H54 (cell line): ENCODE measurements around the gene TACC3.

Source experiments
- DNase-seq: peaks from one replicate; pipeline ENCODE4 v3.0.0; 2011; ENCODE audit warnings: low spot score, mixed read lengths; ENCODE audit not compliant: insufficient read length
- FAIRE-seq: peaks from 3 replicates; lab custom pipeline; 2011; peaks lifted over from hg19 to GRCh38; lab: Jason Lieb, UNC
- POLR2A ChIP-seq: IDR thresholded peaks from 2 replicates; pipeline ENCODE4 v1.6.1; 2011; ENCODE audit warnings: low read depth, mild to moderate bottlenecking, low read length

TACC3 gene

DNA sequence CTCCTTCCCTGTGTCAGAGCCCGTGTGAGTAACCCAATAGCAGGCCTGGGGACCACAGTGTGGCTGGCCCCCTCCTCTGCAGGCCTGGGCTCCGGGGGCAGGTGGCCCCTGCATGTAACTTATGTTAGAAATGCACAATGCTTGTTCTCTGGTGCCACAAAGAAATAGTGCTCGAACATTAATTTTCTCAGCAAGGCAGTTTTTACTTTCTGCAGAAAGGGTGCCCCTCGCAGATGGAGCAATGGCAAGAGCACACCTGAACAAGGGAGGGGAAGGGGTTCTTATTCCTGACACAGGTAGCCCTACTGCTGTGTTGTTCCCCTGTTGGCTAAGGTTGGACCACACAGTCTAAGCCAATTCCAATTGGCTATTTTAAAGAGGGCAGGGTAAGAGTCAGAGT is 17.1 kb downstream of the TACC3 start:
- no peak for TF ChIP-seq POLR2A
- FAIRE-seq, result no peak
- no peak for DNase-seq

- FAIRE-seq, result no peak
Observed at GRCh38 chr4:1739358-1739757, 18.0 kb downstream of the TACC3 start.

DNA sequence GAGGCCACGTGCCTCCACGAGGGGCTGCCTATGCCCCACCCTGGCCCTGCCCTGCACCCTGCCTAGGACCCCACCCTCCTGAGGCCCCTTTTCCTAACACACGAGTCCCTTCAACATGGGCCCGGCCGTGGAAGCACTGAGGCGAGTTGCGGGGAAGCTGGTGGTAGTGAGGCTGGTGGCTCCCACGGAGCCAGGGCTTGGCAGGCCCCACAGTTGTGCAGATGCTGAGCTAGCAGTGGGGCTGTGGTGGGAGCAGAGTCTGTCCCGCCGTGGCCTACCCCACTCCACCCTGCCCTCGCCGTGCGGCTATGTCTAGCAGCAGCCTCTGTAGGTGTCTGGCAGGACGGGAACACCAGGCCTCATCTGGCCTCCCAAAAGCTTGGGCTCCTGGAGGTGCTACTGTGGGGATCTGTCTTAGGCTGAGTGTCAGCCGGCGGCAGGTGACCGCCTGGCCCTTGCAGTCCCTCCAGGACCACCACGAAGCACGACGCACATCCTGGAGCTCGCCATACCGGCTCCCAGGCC is 18.8 kb downstream of the TACC3 start:
- no peak for FAIRE-seq
- DNase-seq, result no peak
- TF ChIP-seq POLR2A, result no peak

More at GRCh38 chr4:1739358-1739757, 18.0 kb downstream of the TACC3 start:
- TF ChIP-seq POLR2A, result no peak
- no peak for DNase-seq

DNA sequence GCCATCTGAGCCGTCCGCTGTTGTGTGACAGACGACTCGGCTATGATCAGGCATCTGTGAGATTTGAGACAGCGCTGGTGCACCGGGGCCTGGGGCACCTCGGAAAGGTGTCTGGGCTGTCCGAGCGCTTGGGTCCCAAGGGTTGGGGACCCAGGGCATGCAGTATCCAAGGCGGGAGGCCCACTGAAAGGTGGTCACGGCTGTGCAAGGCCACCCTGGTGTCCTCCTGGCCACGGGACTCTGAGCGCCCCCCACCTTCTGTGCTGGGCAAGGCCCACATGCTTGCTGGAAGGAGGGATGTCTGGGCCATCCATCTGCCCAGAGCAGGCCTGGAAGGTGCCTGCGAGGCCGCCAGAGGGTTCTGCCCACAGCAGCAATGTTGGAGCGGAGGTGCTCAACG is 19.9 kb downstream of the TACC3 start:
- no peak for TF ChIP-seq POLR2A
- no peak for FAIRE-seq
- no peak for DNase-seq

DNA sequence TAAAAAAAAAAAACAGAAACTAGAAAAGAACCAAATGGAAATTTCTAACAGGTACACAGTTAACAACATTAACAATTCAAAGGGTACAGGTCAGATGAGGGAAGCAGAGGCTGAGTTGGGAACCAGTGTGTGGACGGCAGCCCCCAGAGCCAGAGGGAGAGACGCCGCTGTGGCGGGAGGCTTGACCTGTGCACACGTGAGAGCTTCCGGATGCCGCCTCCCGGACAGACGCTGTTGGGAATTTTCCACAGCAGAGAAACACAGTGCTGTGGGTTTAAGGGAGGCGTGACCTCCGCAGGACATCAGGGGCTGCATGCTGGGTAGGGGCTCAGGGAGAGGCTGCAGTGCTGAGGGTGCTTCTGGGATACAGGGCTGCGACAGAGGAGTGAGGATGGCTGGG is 22.2 kb downstream of the TACC3 start:
- TF ChIP-seq POLR2A, result no peak
- no peak for DNase-seq
- no peak for FAIRE-seq

GRCh38 chr4:1743975-1744374 is 22.7 kb downstream of the TACC3 start:
- TF ChIP-seq POLR2A, result no peak
- DNase-seq, result no peak
- no peak for FAIRE-seq

DNA sequence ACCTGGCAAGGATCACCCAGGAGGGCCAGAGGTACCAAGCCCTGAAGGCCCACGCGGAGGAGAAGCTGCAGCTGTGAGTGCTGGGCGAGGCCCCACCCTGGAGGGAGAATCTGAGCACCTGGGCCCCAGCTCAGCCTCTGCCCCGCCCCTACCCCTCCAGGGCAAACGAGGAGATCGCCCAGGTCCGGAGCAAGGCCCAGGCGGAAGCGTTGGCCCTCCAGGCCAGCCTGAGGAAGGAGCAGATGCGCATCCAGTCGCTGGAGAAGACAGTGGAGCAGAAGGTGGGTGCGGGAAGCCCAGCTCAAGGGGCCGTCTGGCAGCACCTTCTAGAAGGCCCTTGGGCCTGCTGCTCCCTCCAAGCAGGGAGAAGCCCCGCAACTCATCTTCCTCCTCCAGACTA is 23.2 kb downstream of the TACC3 start:
- no peak for TF ChIP-seq POLR2A
- DNase-seq (no peak), FAIRE-seq (no peak)

GRCh38 chr4:1745165-1745564 is 23.8 kb downstream of the TACC3 start:
- no peak for TF ChIP-seq POLR2A
- no peak for DNase-seq
- no peak for FAIRE-seq

GRCh38 chr4:1745697-1746096 is 24.4 kb downstream of the TACC3 start:
- TF ChIP-seq POLR2A, result no peak
- DNase-seq (no peak), FAIRE-seq (no peak)

DNA sequence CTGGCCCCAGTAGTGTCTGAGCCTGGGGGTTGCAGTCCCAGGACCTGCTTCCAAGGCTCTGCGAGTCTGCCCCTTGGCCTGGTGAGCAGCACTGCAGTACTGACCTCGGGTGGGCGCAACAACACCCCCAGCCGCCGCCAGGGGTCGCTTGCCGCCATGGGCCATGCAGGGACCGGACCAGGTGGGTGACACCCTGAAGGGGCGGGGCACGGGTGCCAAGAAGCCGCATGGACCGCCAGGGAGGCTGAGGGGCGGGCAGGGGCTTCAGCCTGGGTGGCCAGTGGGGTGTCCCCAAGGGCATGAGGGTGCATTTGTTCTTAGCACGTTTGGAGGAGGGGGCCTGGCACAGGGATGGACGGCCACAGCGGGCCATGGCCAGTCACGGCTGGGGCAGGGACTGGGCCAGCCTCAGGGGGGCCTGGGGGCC is 25.0 kb downstream of the TACC3 start:
- FAIRE-seq (no peak), DNase-seq (no peak)
- TF ChIP-seq POLR2A, result no peak

DNA sequence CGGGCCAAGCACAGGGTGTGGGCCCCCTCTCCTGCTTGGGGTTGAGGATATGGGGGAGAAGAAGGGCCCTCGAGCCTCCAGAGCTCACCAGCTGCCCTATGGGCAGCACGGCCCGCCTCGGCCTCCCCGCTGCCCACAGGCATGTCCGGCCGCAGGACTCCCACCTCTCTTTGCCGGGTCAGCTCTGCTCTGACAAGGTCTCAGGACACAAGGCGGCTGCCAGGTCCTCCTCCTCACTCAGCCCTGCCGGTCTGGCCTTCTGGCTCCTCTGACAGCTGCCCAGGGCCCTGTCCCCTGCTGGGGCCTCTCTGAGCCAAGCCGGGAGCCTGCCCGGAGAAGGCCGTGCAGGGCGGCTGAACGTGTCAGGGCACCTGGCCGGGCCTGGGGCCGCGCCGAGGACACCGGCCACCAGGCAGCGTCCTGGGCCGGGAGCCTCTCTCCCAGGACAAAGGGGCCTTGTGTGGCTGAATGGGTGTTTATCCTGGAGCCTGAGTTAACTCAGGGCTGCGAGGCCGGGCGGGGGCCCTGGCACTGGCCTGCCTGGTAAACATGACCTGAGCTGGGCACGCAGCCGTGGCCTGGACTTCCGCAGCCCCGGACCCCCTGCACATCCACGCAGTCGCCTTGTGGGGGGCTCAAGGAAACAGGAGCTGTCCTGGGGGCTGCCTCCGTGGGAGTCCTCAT is 25.7 kb downstream of the TACC3 start:
- DNase-seq (no peak), FAIRE-seq (no peak)
- no peak for TF ChIP-seq POLR2A

DNA sequence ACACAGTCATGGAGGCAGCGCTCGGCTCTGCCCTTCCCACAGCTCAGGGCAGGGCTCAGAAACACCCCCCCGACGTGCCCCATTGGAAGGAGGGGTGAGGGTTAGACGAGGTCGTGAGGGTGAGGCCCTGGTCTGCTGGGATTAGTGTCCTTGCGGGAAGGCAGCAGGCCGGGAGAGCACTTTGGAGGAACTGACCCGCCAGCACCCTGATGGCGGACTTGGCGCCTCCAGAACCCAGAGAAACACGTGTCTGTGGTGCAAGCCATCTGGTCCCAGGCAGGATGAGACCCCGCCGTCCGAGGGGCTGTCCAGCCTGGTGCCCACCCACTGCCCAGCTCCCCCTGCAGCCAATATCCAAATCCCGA is 26.3 kb downstream of the TACC3 start:
- no peak for FAIRE-seq
- no peak for TF ChIP-seq POLR2A
- no peak for DNase-seq

DNA sequence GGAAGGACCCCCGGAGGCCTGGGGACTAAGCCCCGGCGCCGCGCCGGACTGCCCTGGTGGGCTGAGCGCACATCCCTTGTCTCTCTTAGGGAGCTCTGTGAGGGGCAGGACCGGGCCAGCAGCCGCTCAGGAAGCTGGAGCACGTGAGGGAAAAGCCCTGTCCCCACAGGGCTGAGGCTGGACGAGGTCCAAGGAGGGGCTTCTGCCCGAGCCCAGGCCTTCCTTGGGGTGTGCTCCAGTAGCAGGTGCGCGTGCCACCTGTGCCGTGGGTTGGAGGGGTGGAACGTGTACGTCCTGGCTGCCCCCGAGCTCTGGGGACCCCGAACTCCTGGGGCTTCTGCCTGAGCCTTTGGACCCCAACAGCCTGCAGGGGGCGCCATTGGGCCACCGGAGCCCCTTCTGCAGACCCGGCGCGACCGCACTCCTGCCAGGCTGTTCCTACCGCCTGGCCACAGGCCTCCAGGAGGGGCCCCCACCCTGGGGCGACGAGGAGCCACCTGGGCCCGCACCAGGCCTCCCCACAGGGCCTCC is 27.2 kb downstream of the TACC3 start:
- no peak for FAIRE-seq
- TF ChIP-seq POLR2A, result no peak
- DNase-seq, result peak; percentile 83

DNA sequence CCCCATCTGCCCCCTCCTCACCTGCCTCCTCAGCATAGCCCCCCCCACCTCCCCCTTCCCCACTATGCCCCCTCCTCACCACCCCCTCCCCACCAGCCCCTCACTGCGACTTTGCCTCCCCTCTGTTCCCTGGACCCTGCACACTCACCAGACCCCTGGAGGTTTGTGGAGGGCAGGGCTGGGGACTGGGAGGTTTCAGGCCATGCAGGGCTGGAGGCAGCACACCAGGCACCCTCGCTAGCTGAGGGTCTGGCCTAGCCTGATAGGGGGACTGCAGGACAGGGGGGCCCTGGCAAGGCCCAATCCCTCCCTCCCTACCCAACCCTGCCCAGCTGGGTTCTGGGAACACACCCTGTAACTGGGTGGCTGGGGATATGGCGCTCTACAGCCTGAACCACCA is 28.0 kb downstream of the TACC3 start:
- DNase-seq (no peak), FAIRE-seq (no peak)
- no peak for TF ChIP-seq POLR2A

- TF ChIP-seq POLR2A, result no peak
- FAIRE-seq, result no peak
- no peak for DNase-seq
Observed at GRCh38 chr4:1749826-1750225, 28.5 kb downstream of the TACC3 start.
